ENCODE results near the gene ABCA12. TPM values are rescaled to one million over a fixed set of nuclear protein-coding genes. Genes with fewer than 3 reads are reported as not detected.

ABCA12 gene
- total RNA-seq, 4 donors from 2014 or later: 0.16 to 0.25 TPM; not detected in 2

- TF ChIP-seq POLR2A (IDR thresholded peaks at IDR 0.05): no peak
- TF ChIP-seq CTCF (IDR thresholded peaks at IDR 0.05): no peak
- no peak for TF ChIP-seq EP300 (IDR thresholded peaks at IDR 0.05)
- TF ChIP-seq POLR2AphosphoS5 (IDR thresholded peaks at IDR 0.05): no peak
- 79 to 89% methylated on average over 2 of the region's 2 CpGs for WGBS, 2 donors (ENCODE audit: low coverage in 1 of 2)
- Histone ChIP-seq H3K27me3 (no peaks in the 10 kb centered on the region), H3K4me1 (no peaks in the 10 kb centered on the region), H3K9me3 (peaks cover 0 to 5% (median 0%) of the 10 kb centered on the region in 3 donors), H3K27ac (no peak overlapping the region), H3K36me3 (no peaks in the 10 kb centered on the region), H3K4me3 (no peak overlapping the region)
- ATAC-seq: no peak
Observed at GRCh38 chr2:214889301-214889700, 249.1 kb downstream of the ABCA12 start.

GRCh38 chr2:214881647-214882202, 256.7 kb downstream of the ABCA12 start:
- no peaks in the 10 kb centered on the region for H3K36me3 ChIP-seq
- 77 to 97% methylated on average over 5 to 6 of the region's 6 CpGs for WGBS, 2 donors (ENCODE audit: low coverage in 1 of 2)
- H3K4me3 ChIP-seq: no peak overlapping the region
- no peak for TF ChIP-seq POLR2A (IDR thresholded peaks at IDR 0.05)
- no peak for TF ChIP-seq EP300 (IDR thresholded peaks at IDR 0.05)
- TF ChIP-seq POLR2AphosphoS5 (IDR thresholded peaks at IDR 0.05): no peak
- no peak for TF ChIP-seq CTCF (IDR thresholded peaks at IDR 0.05)
- H3K27me3 ChIP-seq: no peaks in the 10 kb centered on the region
- peaks cover 0 to 10% (median 0%) of the 10 kb centered on the region in 3 donors for H3K9me3 ChIP-seq
- H3K4me1 ChIP-seq: no peaks in the 10 kb centered on the region
- H3K27ac ChIP-seq: no peak overlapping the region
- ATAC-seq: no peak

Other genes starting within 250 kb of the ABCA12 start
- gene ATIC, start 173.4 kb upstream of the ABCA12 start, total RNA-seq: 10 to 100 TPM; 29.3 to 45.6 (median 38.9) TPM

Data from gastroesophageal sphincter (tissue), 4 donors.